ENCODE measurements around the gene TMEFF2.

Gene TMEFF2

DNA sequence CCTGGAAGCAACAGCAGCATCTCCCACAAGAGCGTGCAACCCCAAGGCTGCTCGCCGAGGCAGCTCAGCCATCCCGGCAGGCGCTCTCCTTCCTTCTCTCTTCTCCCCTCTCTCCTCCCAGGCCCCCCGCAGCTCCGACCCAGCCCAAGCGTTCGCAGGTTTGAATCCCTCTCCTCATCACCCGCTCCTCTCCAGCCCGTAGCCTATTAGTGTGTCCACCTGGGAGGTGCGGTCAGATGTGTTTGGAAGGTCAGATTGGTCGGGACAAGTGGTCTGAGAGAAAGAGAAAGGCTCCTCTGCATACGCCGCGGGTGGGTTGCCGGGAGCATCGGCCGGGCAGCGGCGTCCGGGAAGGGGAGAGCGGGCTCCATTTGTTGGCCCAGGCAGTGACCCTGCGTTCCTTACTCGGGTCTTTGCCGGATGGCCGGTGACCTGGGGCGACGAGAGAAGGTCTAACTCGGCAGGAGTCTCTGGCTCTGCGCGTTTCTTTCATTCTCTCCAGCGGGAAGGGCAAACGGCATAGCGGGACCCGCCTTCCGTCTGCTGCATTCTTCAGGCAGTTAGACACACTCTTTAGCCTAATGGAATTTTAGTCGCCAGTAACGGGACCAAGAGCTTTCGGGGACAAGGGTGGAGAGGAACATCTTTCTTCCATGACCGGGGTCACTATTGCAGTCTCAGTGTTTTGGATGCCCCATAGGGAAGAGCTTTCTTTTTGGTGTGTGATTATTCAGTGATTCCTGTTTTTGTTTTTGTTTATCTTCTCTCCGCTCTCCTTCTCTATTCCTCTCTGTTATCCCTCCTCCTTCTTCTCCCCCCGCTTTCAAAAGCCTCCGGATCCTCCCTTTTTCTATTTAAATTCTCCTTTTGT, 1.1 kb upstream of the TMEFF2 start:
- no peak for DNase-seq (ENCODE audit: low read depth)
- TF ChIP-seq, protein P1, sequence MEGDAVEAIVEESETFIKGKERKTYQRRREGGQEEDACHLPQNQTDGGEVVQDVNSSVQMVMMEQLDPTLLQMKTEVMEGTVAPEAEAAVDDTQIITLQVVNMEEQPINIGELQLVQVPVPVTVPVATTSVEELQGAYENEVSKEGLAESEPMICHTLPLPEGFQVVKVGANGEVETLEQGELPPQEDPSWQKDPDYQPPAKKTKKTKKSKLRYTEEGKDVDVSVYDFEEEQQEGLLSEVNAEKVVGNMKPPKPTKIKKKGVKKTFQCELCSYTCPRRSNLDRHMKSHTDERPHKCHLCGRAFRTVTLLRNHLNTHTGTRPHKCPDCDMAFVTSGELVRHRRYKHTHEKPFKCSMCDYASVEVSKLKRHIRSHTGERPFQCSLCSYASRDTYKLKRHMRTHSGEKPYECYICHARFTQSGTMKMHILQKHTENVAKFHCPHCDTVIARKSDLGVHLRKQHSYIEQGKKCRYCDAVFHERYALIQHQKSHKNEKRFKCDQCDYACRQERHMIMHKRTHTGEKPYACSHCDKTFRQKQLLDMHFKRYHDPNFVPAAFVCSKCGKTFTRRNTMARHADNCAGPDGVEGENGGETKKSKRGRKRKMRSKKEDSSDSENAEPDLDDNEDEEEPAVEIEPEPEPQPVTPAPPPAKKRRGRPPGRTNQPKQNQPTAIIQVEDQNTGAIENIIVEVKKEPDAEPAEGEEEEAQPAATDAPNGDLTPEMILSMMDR (IDR thresholded peaks at IDR 0.05; ENCODE audit: low read depth, low read length), result no peak
- no peak for TF ChIP-seq MYC (IDR thresholded peaks at IDR 0.05; ENCODE audit: low read depth, low read length)
- H3K4me3 ChIP-seq (ENCODE audit: low read depth, low read length), result no peak overlapping the region

DNA sequence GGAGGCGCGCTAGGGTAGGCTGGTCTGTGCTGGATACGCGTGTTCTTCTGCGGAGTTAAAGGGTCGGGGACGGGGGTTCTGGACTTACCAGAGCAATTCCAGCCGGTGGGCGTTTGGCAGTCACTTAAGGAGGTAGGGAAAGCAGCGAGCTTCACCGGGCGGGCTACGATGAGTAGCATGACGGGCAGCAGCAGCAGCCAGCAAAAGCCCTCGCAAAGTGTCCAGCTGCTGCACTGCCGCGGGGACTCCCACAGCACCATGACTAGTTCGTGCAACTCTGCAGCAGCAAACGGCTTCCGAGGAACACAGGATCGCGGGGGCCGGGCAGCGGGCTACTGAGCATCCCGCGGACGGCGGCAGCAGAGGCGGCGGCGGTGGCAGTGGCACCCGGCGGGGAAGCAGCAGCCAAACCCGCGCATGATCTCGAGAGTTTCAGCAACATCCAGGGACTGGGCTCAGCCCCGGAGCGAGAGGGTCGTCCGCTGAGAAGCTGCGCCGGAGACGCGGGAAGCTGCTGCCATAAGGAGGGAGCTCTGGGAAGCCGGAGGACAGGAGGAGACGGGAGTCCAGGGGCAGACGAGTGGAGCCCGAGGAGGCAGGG, 368 bp downstream of the TMEFF2 start:
- no peak for TF ChIP-seq POLR2A (IDR thresholded peaks at IDR 0.05; ENCODE audit: extremely low read depth, insufficient read length)
- TF ChIP-seq, protein P2, sequence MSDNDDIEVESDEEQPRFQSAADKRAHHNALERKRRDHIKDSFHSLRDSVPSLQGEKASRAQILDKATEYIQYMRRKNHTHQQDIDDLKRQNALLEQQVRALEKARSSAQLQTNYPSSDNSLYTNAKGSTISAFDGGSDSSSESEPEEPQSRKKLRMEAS (IDR thresholded peaks at IDR 0.05; ENCODE audit: low read depth, low read length), result no peak
- TF ChIP-seq, protein P1 (IDR thresholded peaks at IDR 0.05; ENCODE audit: low read depth, low read length), result no peak
- no peak for DNase-seq (ENCODE audit: low read depth)
- no peak overlapping the region for H3K4me3 ChIP-seq (ENCODE audit: low read depth, low read length)

DNA sequence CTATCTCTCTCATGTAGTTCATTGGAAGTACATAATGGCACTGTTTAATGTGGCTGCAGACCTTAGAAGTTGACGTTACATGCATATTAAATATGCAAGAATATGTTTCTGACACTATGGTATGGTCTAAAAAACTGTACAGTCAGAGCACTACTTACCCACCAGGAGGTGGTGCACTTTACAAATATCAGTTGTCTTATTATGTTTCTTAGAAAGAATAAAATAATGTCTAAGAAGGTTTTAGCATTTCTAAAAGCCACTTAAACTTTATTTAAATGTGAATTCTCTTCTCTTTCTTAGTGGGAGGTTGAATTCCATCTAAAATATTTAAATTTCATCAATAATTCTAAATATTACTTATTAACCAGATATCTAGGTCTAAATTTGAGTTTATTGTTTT, 4.3 kb downstream of the TMEFF2 start:
- DNase-seq (ENCODE audit: low read depth), result peak; percentile 25
- TF ChIP-seq, protein P2 (IDR thresholded peaks at IDR 0.05; ENCODE audit: low read depth, low read length), result no peak
- TF ChIP-seq, protein P1 (IDR thresholded peaks at IDR 0.05; ENCODE audit: low read depth, low read length), result peak; percentile 28
- TF ChIP-seq POLR2A (IDR thresholded peaks at IDR 0.05; ENCODE audit: extremely low read depth, insufficient read length), result no peak
- no peak overlapping the region for H3K4me3 ChIP-seq (ENCODE audit: low read depth, low read length)

DNA sequence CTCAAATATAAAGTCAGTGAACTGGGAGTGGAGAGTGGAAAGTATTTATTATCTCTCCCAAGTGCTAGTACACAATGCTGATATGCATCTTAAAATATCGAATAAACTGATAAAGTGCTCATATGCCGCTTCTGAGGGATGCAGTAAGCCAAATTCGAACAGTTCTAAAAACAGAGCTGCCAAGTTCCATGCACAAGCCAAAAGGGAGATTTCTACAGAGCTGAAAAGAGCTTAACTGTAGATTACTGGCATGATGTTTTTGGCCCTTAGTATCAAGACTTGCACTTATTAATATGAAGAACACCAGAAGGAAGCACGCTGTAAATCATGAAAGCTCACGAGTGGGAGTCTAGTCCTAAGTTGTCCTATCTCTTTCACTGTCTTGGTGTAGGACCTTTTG, 7.9 kb downstream of the TMEFF2 start:
- no peak for TF ChIP-seq MYC (IDR thresholded peaks at IDR 0.05; ENCODE audit: low read depth, low read length)
- TF ChIP-seq, protein P1 (IDR thresholded peaks at IDR 0.05; ENCODE audit: low read depth, low read length), result no peak
- no peak for TF ChIP-seq POLR2A (IDR thresholded peaks at IDR 0.05; ENCODE audit: extremely low read depth, insufficient read length)
- DNase-seq (ENCODE audit: low read depth), result no peak
- H3K4me3 ChIP-seq (ENCODE audit: low read depth, low read length), result no peak overlapping the region

DNA sequence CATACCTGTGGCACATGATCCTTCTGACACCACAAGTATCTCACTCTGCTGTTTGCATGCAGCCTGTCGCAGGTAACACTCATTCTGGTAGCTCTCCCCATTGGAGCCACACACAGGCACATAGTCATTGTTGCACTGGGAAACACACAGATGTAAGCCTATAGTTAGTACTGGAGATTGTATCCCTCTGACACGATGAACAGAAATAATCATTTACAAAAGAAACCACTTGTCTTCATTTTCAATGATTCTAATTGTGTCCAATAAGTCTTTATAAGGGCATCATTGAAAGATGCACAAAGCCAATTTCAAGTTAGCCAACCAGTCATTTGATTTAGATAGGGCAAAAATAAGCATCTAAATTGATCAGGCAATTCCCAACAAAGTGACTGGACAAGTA, 10.4 kb downstream of the TMEFF2 start:
- TF ChIP-seq, protein P1 (IDR thresholded peaks at IDR 0.05; ENCODE audit: low read depth, low read length), result no peak
- TF ChIP-seq MYC (IDR thresholded peaks at IDR 0.05; ENCODE audit: low read depth, low read length), result no peak

DNA sequence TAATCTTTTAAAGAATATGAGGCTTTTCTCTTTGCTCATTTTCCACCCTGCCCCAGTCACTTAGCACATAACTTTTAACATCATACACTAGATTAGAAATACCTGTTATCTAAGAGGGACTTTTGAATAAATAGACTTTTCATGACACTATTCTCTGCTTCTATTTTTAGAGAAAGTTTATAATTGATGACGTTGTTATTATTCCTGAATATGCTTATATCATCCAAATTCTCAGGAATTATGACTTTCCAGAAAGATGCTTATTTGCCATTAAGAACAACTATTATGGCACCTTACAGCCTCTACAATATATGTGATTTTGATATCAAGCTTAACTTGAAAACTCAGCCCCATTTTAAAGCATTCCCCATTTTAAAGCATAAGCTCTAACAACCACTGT, 11.4 kb downstream of the TMEFF2 start:
- no peak overlapping the region for H3K4me3 ChIP-seq (ENCODE audit: low read depth, low read length)
- no peak for DNase-seq (ENCODE audit: low read depth)
- TF ChIP-seq, protein P2 (IDR thresholded peaks at IDR 0.05; ENCODE audit: low read depth, low read length), result no peak
- TF ChIP-seq POLR2A (IDR thresholded peaks at IDR 0.05; ENCODE audit: extremely low read depth, insufficient read length) (no peak), MYC (IDR thresholded peaks at IDR 0.05; ENCODE audit: low read depth, low read length) (no peak)
- TF ChIP-seq, protein P1 (IDR thresholded peaks at IDR 0.05; ENCODE audit: low read depth, low read length), result no peak

More for the DNA sequence above, 10.4 kb downstream of the TMEFF2 start:
- no peak for DNase-seq (ENCODE audit: low read depth)
- no peak overlapping the region for H3K4me3 ChIP-seq (ENCODE audit: low read depth, low read length)

Data from NB4 (cell line).